NCI-H82 treated with DMSO at 0.1 percent for 48 hours (cell line): ENCODE results near the gene ESPN.

ENCODE experiments used
- DNase-seq: peaks from one replicate; lab custom pipeline; 2025; ENCODE audit not compliant: unreplicated experiment; lab: John Stamatoyannopoulos, UW

The ESPN gene

GRCh38 chr1:6495540-6496364, 71.2 kb downstream of the ESPN start:
- DNase-seq, result no peak

GRCh38 chr1:6496365-6496721, 71.8 kb downstream of the ESPN start:
- no peak for DNase-seq

GRCh38 chr1:6496890-6497214, 72.3 kb downstream of the ESPN start:
- no peak for DNase-seq

- no peak for DNase-seq
Observed at GRCh38 chr1:6497215-6497866, 72.8 kb downstream of the ESPN start.

GRCh38 chr1:6497867-6498575, 73.4 kb downstream of the ESPN start:
- DNase-seq, result no peak

- no peak for DNase-seq
Observed at GRCh38 chr1:6498576-6499111, 74.1 kb downstream of the ESPN start.

GRCh38 chr1:6499296-6499695, 74.7 kb downstream of the ESPN start:
- no peak for DNase-seq

GRCh38 chr1:6500544-6501278, 76.1 kb downstream of the ESPN start:
- DNase-seq, result no peak

- no peak for DNase-seq
Observed at GRCh38 chr1:6501279-6501813, 76.8 kb downstream of the ESPN start.

- no peak for DNase-seq
Observed at GRCh38 chr1:6502000-6502891, 77.7 kb downstream of the ESPN start.

GRCh38 chr1:6503884-6504602, 79.5 kb downstream of the ESPN start:
- no peak for DNase-seq

- no peak for DNase-seq
Observed at GRCh38 chr1:6504887-6505286, 80.3 kb downstream of the ESPN start.

- no peak for DNase-seq
Observed at GRCh38 chr1:6505367-6506209, 81.0 kb downstream of the ESPN start.

GRCh38 chr1:6506210-6507036, 81.8 kb downstream of the ESPN start:
- DNase-seq, result no peak

GRCh38 chr1:6507037-6507428, 82.5 kb downstream of the ESPN start:
- DNase-seq, result no peak

GRCh38 chr1:6507461-6507911, 82.9 kb downstream of the ESPN start:
- DNase-seq, result no peak

GRCh38 chr1:6508154-6508815, 83.7 kb downstream of the ESPN start:
- no peak for DNase-seq
